ENCODE results near the gene TMEM209. TPM values are rescaled to one million over a fixed set of nuclear protein-coding genes. Genes with fewer than 3 reads are reported as not detected.
"Not testable (repeated sequence)": the region's sequence is repeated elsewhere in the genome, so short reads cannot be mapped to it uniquely, and the experiment has no call there.

Gene TMEM209
- total RNA-seq, 1 donor from 2014 or later = 10.8 TPM

DNA sequence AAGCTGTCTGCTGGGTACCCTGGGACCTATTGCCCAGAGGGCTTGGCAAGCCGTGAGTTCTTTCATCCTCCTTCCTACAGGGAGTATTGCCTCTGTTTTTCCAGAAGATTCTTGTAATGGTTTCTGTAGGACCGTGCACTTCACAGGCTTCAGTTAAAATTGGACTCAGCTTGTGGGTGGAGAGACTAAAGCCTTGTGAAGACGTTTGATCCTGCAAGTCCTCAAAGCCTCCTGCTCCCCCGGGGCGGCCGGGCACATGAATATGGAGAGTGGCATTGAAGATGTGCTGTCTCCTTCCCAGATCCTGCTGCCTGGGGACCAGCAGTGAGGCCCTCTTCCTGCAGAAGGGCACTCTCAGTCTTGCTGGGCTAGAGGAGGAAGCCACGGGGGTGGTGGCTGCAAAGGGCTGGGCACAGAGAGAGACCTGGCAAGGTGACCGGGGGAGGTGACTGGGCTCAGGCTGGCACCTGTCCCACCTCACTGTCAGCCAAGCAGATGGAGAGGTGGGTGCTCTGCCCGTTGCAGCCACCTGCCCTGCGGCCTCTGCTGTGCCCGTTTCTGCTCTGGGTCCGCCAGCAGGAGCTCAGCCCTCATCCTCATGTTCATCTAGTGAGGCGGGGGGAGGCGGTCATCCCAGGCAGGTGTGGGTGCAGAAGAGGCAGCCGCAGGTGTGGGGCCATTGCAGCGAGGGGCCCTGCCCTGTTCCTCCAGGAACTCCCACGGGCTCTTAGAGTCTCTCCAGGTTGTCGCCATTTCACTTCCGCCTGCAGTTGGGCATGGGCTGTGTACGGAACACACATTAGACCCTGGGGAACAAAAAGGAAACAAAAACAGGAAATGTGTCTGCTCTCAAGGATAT lies 55.7 kb downstream of the TMEM209 start:
- Histone ChIP-seq H3K4me1 (peaks cover 12% of the 10 kb centered on the region), H3K9me3 (no peaks in the 10 kb centered on the region), H3K27me3 (no peaks in the 10 kb centered on the region), H3K27ac (no peak overlapping the region), H3K4me3 (no peak overlapping the region), H3K36me3 (no peaks in the 10 kb centered on the region)
- intact Hi-C loops (cut with DNase I) = no loop called here
- DNase-seq (ENCODE audit: extremely low spot score in 2 of 2) = no peak
- TF ChIP-seq POLR2AphosphoS5 (IDR thresholded peaks at IDR 0.05; ENCODE audit: insufficient read depth in 1 of 2, low read depth in 1 of 2) (no peak), POLR2A (IDR thresholded peaks at IDR 0.05) (no peak)
- TF ChIP-seq, protein P1, sequence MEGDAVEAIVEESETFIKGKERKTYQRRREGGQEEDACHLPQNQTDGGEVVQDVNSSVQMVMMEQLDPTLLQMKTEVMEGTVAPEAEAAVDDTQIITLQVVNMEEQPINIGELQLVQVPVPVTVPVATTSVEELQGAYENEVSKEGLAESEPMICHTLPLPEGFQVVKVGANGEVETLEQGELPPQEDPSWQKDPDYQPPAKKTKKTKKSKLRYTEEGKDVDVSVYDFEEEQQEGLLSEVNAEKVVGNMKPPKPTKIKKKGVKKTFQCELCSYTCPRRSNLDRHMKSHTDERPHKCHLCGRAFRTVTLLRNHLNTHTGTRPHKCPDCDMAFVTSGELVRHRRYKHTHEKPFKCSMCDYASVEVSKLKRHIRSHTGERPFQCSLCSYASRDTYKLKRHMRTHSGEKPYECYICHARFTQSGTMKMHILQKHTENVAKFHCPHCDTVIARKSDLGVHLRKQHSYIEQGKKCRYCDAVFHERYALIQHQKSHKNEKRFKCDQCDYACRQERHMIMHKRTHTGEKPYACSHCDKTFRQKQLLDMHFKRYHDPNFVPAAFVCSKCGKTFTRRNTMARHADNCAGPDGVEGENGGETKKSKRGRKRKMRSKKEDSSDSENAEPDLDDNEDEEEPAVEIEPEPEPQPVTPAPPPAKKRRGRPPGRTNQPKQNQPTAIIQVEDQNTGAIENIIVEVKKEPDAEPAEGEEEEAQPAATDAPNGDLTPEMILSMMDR (IDR thresholded peaks at IDR 0.05) = no peak

DNA sequence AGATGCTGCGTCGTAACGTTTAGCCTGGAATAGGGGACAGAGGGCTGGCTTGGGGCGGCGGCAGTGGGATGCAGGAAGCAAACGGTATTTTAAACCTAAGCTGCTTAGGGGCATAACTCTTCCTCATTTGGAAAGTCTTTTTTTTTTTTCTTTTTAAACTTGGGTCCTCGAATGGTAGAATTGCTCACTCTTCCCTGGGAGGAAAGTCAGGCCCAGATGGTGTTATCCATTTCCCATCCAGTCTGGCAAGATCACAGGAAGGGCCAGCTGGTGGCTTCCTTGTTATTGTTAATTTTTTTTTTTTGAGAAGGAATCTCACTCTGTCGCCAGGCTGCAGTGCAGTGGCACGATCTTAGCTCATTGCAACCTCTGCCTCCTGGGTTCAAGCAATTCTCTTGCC lies 56.6 kb downstream of the TMEM209 start:
- Histone ChIP-seq H3K4me3 (no peak overlapping the region), H3K27me3 (no peaks in the 10 kb centered on the region), H3K27ac (no peak overlapping the region), H3K4me1 (peaks cover 9% of the 10 kb centered on the region), H3K9me3 (no peaks in the 10 kb centered on the region), H3K36me3 (no peaks in the 10 kb centered on the region)
- no peak for TF ChIP-seq POLR2AphosphoS5 (IDR thresholded peaks at IDR 0.05; ENCODE audit: insufficient read depth in 1 of 2, low read depth in 1 of 2)
- TF ChIP-seq POLR2A (IDR thresholded peaks at IDR 0.05) = no peak
- TF ChIP-seq, protein P1 (IDR thresholded peaks at IDR 0.05) = no peak
- intact Hi-C loops (cut with DNase I) = no loop called here
- DNase-seq (ENCODE audit: extremely low spot score in 2 of 2) = no peak

DNA sequence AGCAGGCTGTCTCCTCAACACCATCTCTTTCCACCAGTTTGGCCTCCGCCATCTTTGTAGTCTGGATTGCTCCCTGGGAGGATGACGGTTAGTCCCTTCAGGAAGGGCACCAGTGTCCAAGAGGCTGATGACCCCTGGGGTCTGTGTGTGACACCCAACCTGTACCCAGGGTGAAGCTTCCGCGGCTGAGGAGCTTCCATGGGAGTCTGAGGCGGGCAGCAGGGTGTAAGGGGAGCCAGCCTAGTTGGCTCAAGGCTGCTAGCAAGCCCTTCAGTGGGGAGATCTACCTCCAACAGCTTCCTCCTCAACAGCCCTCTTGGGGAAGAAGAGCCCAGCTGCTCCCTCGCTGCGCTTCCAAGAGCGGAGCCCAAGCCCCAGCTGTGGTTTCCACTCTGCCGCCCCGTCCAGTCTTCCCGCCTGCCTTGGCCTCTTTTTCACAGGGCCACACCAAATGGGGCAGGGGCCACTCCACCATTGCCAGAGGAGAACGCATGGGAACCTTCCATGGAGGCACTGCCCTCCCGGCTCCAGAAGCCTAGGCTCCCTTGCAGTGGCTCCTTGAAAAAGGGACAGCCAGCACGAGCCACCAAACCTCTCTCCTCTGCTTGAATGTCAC lies 57.4 kb downstream of the TMEM209 start:
- no peak for DNase-seq (ENCODE audit: extremely low spot score in 2 of 2)
- intact Hi-C loops (cut with DNase I) = no loop called here

DNA sequence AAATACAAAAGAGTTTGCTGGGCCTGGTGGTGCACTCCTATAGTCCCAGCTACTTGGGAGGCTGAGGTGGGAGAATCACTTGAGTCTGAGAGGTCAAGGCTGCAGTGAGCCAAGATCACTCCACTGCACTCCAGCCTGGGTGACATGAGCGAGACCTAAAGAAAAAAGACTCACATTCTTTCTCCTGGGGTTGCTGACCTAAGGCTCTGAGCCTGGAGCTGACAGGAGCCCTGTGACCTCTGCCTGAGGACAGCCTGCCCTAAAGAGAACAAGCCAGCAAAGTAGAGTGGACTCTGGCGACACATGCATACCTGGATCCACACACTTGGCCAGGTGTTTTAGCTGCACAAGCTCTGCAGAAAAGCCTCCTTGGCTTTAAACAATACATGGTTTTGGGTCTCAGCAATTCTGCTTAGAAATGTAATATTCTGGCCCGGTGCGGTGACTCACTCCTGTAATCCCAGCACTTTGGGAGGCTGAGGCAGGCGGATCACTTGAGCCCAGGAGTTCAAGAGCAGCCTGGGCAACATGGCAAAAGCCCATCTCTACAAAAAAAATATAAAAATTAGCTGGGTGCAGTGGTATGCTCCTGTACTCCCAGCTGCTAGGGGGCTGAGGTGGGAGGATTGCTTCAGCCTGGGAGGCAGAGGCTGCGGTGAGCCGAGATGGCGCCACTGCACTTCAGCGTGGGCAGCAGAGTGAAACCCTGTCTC lies 58.4 kb downstream of the TMEM209 start:
- intact Hi-C loops (cut with DNase I) = no loop called here
- TF ChIP-seq POLR2A (IDR thresholded peaks at IDR 0.05) = no peak
- TF ChIP-seq, protein P1 (IDR thresholded peaks at IDR 0.05) = no peak
- TF ChIP-seq POLR2AphosphoS5 (IDR thresholded peaks at IDR 0.05; ENCODE audit: insufficient read depth in 1 of 2, low read depth in 1 of 2) = no peak
- H3K27ac ChIP-seq = no peak overlapping the region
- H3K4me3 ChIP-seq = no peak overlapping the region
- H3K27me3 ChIP-seq = no peaks in the 10 kb centered on the region
- no peaks in the 10 kb centered on the region for H3K36me3 ChIP-seq
- H3K4me1 ChIP-seq = peaks cover 8% of the 10 kb centered on the region
- no peaks in the 10 kb centered on the region for H3K9me3 ChIP-seq
- no peak for DNase-seq (ENCODE audit: extremely low spot score in 2 of 2)

More for the DNA sequence above, 57.4 kb downstream of the TMEM209 start:
- no peak overlapping the region for H3K27ac ChIP-seq
- no peak for TF ChIP-seq POLR2AphosphoS5 (IDR thresholded peaks at IDR 0.05; ENCODE audit: insufficient read depth in 1 of 2, low read depth in 1 of 2)
- TF ChIP-seq, protein P1 (IDR thresholded peaks at IDR 0.05) = no peak
- TF ChIP-seq POLR2A (IDR thresholded peaks at IDR 0.05) = no peak
- H3K4me3 ChIP-seq = no peak overlapping the region
- H3K36me3 ChIP-seq = no peaks in the 10 kb centered on the region
- no peaks in the 10 kb centered on the region for H3K9me3 ChIP-seq
- peaks cover 1% of the 10 kb centered on the region for H3K4me1 ChIP-seq
- no peaks in the 10 kb centered on the region for H3K27me3 ChIP-seq

DNA sequence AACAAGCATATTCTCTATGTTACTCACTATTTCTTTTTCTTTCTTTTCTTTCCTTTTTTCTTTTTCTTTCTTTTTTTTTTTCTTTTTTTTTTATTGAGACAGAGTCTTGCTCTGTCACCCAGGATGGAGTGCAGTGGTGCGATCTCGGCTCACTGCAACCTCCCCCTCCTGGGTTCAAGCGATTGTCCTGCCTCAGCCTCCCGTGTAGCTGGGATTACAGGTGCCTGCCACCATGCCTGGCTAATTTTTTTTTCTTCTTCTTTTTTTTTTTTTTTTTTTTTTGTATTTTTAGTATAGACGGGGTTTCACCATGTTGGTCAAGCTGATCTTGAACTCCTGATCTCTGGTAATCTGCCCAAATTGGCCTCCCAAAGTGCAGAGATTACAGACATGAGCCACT lies 59.1 kb downstream of the TMEM209 start:
- not testable (repeated sequence) for H3K27me3 ChIP-seq

More for the DNA sequence above, 59.1 kb downstream of the TMEM209 start:
- H3K4me3 ChIP-seq; H3K9me3 ChIP-seq; H3K36me3 ChIP-seq; DNase-seq (ENCODE audit: extremely low spot score in 2 of 2); intact Hi-C loops (cut with DNase I); H3K27ac ChIP-seq: not testable (repeated sequence)
- H3K4me1 ChIP-seq = peaks cover 15% of the 10 kb centered on the region

All from vagina (tissue), 2 donors.